ENCODE results near the gene CALM1. TPM values are rescaled to one million over a fixed set of nuclear protein-coding genes. Genes with fewer than 3 reads are reported as not detected.

The CALM1 gene
- total and polyA plus RNA-seq, 4 donors: 146 to 517 (median 166) TPM

GRCh38 chr14:90375934-90376333, 20.9 kb upstream of the CALM1 start (continued):
- TF ChIP-seq GABPA (IDR thresholded peaks at IDR 0.05 in 1 of 2, conservative IDR thresholded peaks at IDR 0.05 in 1 of 2) (no peak), ATF3 (IDR thresholded peaks at IDR 0.05) (no peak), FOXA2 (IDR thresholded peaks at IDR 0.05) (no peak), ZBTB33 (IDR thresholded peaks at IDR 0.05) (no peak), HNF4A (conservative IDR thresholded peaks at IDR 0.05) (no peak), RAD21 (IDR thresholded peaks at IDR 0.05) (no peak), EGR1 (IDR thresholded peaks at IDR 0.05; ENCODE audit: low read depth in 2 of 2) (no peak), FOXA1 (IDR thresholded peaks at IDR 0.05) (no peak)

- Histone ChIP-seq H3K27me3 (ENCODE audit: control insufficient read depth in 4 of 4, insufficient read depth in 4 of 4, low read length in 3 of 4) (no peaks in the 10 kb centered on the region), H3K9ac (ENCODE audit: low read depth in 1 of 2, low read length in 2 of 2) (no peak overlapping the region), H3K4me1 (ENCODE audit: control insufficient read depth in 4 of 4, insufficient read depth in 4 of 4, low read length in 3 of 4) (peaks cover 3 to 15% (median 11%) of the 10 kb centered on the region in 4 donors), H3K27ac (ENCODE audit: low read depth in 1 of 2, low read length in 2 of 2) (no peak overlapping the region), H3K4me3 (ENCODE audit: low read depth in 1 of 3, low read length in 3 of 3) (no peak overlapping the region), H3K9me3 (ENCODE audit: control insufficient read depth in 4 of 4, low read length in 3 of 4) (no peaks in the 10 kb centered on the region), H3K36me3 (ENCODE audit: control insufficient read depth in 4 of 4, insufficient read depth in 3 of 4, low read depth in 1 of 4, low read length in 3 of 4) (no peaks in the 10 kb centered on the region)
- 91% methylated on average over 6 of the region's 6 CpGs for WGBS
- no peak for DNase-seq (ENCODE audit: low spot score)
- no peak for TF ChIP-seq RXRA (IDR thresholded peaks at IDR 0.05)
- no peak for TF ChIP-seq CTCF (IDR thresholded peaks at IDR 0.05; ENCODE audit: low read depth, low read length, missing input control)
- TF ChIP-seq TAF1 (conservative IDR thresholded peaks at IDR 0.05): no peak
- no peak for TF ChIP-seq NR2F2 (IDR thresholded peaks at IDR 0.05)
- TF ChIP-seq HNF4G (IDR thresholded peaks at IDR 0.05): no peak
- TF ChIP-seq EGR1 (IDR thresholded peaks at IDR 0.05; ENCODE audit: low read depth in 2 of 2): no peak
- no peak for TF ChIP-seq FOXA1 (IDR thresholded peaks at IDR 0.05)
- TF ChIP-seq FOXA2 (IDR thresholded peaks at IDR 0.05): no peak
- no peak for TF ChIP-seq MAX (IDR thresholded peaks at IDR 0.05)
These were observed 18.6 kb upstream of the CALM1 start for GRCh38 chr14:90378249-90378648.

GRCh38 chr14:90379106-90379505, 17.7 kb upstream of the CALM1 start:
- H3K36me3 ChIP-seq (ENCODE audit: control insufficient read depth in 4 of 4, insufficient read depth in 3 of 4, low read depth in 1 of 4, low read length in 3 of 4): no peaks in the 10 kb centered on the region
- no peak for DNase-seq (ENCODE audit: low spot score)
- no peak overlapping the region for H3K9ac ChIP-seq (ENCODE audit: low read depth in 1 of 2, low read length in 2 of 2)
- WGBS: 76% methylated on average over 2 of the region's 2 CpGs
- TF ChIP-seq TAF1 (conservative IDR thresholded peaks at IDR 0.05): no peak
- no peak for TF ChIP-seq YY1 (IDR thresholded peaks at IDR 0.05)
- no peak overlapping the region for H3K27ac ChIP-seq (ENCODE audit: low read depth in 1 of 2, low read length in 2 of 2)
- H3K4me3 ChIP-seq (ENCODE audit: low read depth in 1 of 3, low read length in 3 of 3): no peak overlapping the region
- H3K4me1 ChIP-seq (ENCODE audit: control insufficient read depth in 4 of 4, insufficient read depth in 4 of 4, low read length in 3 of 4): peaks cover 3 to 18% (median 13%) of the 10 kb centered on the region in 4 donors
- no peaks in the 10 kb centered on the region for H3K27me3 ChIP-seq (ENCODE audit: control insufficient read depth in 4 of 4, insufficient read depth in 4 of 4, low read length in 3 of 4)
- H3K9me3 ChIP-seq (ENCODE audit: control insufficient read depth in 4 of 4, low read length in 3 of 4): no peaks in the 10 kb centered on the region
